Hepatic stellate cell (primary cell): Measurements from ENCODE around the gene MRFAP1L1.
A peak's percentile ranks its signal among the peaks of the same experiment; 100 is the strongest.
"Not testable (repeated sequence)": the region's sequence is repeated elsewhere in the genome, so short reads cannot be mapped to it uniquely, and the experiment has no call there.

ENCODE experiments used
- DNase-seq: peaks from one replicate; pipeline ENCODE4 v3.0.0; 2011; ENCODE audit warnings: low spot score

The MRFAP1L1 gene

DNA sequence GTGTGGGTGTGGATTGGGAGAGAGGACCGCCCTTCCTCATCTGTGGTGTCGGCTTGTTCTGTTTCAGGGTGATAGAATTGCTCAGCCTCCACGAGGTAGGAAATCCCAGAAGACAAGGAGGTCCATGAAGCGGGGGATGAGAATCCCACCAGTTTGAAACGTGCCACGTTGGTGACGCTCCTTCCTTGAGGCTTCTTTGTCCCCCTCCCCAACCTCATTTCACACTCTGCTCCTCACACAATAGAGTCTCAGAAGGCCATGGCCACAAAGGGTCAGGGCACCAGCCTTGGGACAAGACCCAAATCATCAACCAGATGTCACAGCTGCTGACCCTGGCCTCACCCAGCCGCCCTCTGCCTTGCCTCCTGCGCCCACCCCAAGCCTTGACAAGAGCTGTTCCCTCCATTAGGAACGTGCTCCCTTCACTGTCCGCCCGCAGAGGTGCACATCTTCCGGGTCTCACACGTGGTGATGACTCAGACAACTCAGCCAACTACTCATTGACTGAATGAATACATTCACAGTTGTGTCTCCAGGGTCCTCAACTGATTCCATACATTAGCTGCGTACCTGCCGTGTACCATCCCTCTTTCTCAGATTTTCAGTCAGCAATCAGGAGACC, 24.6 kb upstream of the MRFAP1L1 start:
- no peak for DNase-seq

- DNase-seq = no peak
Observed at GRCh38 chr4:6733358-6734164, 23.9 kb upstream of the MRFAP1L1 start.

DNA sequence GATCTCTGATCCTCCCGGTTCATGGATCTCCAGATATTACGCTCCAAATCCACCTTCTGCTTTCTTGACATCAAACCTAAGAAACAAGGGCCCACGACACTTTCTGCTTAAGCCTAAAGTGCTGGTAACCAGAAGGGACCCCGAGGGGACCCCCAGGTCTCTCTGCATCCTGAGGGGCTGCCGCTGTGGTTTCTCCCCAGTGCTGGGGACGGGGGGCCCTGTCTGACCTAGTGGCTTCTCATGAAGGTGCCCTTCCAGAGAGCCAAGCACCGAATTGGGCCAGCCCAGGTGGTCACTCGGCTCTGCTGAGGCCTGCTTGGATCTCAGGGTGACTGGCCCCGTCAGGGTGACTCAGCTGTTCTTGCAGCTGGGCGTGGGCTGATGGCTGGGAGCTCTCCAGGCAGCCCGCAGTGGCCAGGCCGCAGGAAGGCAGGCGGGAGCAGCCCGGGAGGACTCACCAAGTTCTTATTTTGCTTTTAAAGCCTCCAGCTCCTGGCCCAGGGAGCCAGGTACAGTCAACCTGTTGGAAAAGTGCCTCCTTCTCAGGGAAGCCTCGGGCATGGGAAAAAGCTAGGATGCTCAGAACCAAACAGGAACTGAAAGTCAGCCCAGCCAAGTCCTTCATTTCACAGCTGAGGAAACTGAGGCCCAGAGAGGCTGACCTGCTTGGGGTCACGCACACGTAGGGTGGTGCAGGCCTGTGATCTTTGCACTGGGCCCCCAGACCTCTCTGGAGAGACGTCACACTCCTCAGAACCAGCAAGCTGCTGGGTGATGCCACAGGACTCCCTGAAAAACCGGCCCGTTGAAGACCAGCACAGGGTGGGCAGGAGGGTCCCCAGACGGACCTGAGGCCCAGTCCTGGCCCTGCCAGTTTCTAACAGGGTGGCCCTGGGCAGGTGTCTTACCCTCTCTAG, 23.0 kb upstream of the MRFAP1L1 start:
- peak; percentile 83 for DNase-seq

GRCh38 chr4:6731780-6732179, 22.1 kb upstream of the MRFAP1L1 start:
- DNase-seq = no peak

GRCh38 chr4:6731318-6731675, 21.6 kb upstream of the MRFAP1L1 start:
- DNase-seq = no peak

- no peak for DNase-seq
Observed at GRCh38 chr4:6730603-6731317, 21.1 kb upstream of the MRFAP1L1 start.

- DNase-seq = no peak
Observed at GRCh38 chr4:6728320-6729029, 18.8 kb upstream of the MRFAP1L1 start.

DNA sequence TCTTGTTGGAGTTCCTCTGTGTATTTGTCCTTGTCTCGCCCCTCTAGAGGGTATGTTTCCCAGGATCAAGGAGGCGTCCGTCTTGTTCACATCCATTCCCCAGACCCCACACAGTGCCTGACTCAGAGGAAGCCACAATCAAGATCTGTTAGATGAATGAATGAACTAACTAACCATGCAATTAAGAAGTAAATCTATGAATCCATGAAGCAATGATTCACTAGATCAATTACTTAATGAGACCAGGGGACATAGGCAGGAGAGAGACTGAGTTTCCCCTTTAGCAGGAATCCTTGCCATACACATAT, 18.2 kb upstream of the MRFAP1L1 start:
- DNase-seq = no peak

DNA sequence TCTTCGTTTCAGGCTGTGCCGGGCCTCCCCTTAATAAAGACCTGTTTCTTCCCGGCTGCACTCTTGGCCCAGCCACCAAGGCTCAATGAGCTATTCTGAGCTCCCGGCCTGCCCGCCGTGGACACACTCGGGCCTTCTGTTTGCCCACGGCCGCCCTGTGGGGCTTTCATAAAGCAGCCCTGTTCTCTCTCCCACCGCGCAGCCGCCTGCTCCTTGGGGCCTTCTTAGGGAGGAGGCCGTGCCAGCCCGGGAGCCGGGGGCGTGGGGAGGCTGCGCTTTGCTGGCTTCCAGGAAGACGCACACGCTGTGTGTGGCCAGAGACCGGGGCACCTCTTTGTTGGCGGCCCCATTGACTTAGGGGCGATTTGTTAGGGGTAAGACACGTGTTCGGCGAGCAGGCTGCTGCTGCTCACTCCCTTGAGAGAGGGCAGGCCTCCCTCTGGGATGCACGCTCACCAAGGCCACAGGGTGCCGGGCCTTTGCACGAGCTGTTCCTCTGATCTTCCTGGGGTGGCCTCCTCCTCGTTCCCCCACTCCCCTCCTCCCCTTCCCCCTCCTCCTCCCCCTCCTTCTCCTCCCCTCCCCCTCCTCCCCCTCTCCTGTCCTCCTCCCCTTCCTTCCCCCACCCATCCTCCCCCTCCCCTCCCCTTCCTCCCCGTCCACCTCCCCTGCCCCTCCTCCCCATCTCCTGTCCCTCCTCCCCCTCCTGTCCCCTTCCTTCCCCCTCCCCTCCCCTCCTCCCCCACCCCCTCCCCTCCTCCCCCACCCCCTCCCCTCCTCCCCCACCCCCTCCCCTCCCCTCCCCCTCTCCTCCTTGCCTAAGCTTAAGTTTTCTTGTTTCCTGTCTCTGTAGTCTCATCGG, 17.6 kb upstream of the MRFAP1L1 start:
- no peak for DNase-seq

- DNase-seq = not testable (repeated sequence)
Observed at GRCh38 chr4:6725427-6725961, 15.8 kb upstream of the MRFAP1L1 start.

DNA sequence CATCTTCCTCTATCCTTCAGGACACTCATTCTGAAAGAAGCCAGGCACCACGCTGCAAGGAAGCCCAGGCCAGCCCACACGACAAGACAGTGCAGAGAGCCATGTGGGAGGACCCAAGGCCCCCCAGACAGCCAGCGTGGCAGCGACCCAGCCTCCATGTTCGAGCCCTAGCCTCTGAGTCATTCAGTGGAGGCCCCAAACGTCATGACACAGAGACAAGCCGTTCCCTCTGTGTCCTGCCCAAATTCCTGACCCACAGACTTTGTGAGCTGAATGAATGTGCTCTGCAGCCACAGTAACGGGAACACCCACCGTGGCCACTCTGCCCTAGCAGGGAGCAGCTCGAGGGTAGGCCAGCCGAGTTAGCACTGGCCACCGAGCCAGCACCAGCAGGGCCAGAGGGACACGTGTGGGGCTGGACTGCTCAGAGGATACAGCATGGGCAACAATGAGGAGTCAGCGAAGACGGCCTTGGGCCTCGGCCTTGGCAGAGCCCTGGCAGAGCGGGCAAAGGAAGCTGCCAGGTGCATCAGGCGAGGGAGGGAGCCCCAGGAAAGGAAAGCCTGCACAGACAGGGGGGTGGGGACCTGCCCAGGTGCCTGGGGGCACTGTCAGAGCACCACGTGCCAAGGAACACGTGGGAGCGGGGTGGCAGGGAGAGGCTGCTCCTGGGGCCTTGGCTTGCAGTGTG, 14.9 kb upstream of the MRFAP1L1 start:
- peak; percentile 73 for DNase-seq

- no peak for DNase-seq
Observed at GRCh38 chr4:6723851-6724250, 14.2 kb upstream of the MRFAP1L1 start.

- DNase-seq = no peak
Observed at GRCh38 chr4:6722891-6723290, 13.2 kb upstream of the MRFAP1L1 start.

- no peak for DNase-seq
Observed at GRCh38 chr4:6721121-6721520, 11.5 kb upstream of the MRFAP1L1 start.

DNA sequence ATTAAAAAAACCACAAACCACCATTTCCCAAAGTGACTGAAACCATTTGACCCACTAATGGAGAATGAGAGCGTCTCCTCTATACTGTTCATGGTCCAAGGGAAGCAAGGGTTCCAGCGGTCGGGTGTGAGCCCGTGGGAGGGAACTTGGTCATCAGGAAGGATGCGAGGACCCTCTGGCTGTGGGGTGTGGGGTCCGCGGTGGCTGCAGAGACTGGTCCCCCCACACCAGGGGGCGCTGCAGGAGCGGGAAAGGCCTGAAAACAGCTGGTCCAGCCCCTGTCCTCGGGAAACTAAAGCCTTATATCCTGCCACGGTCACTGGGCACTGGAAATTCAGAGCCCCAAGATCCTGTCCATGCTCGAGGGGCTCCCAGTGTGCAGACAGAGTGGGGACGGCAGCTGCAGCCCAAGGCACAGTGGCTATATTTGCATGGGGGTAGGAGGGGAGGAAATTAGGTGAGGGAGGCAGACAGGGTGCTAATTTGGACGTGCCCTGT, 10.6 kb upstream of the MRFAP1L1 start:
- DNase-seq = peak; percentile 95

DNA sequence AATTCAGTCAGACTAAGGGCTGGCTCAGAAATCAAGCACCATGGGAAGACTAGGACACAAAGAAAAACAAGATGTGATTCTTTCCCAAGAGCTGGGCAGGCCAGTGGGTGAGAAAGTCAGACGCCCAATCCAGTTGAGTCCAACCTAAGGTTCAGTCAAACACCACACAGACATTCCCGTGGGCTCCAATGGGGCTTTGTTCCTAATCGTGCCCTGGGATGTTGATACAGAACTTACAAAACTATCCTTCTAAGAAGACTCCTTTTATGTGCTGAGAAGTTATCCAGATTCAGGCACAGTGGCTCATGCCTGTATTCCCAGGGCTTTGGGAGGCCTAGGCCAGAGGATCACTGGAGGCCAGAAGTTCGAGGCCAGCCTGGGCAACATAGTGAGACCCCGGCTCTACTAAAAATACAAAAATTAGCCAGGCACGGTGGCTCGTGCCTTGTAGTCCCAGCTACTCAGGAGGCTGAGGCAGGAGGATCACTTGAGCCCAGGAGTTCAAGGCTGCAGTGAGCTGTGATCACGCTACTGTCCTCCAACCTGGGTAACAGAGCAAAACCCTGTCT, 10.0 kb upstream of the MRFAP1L1 start:
- no peak for DNase-seq

DNA sequence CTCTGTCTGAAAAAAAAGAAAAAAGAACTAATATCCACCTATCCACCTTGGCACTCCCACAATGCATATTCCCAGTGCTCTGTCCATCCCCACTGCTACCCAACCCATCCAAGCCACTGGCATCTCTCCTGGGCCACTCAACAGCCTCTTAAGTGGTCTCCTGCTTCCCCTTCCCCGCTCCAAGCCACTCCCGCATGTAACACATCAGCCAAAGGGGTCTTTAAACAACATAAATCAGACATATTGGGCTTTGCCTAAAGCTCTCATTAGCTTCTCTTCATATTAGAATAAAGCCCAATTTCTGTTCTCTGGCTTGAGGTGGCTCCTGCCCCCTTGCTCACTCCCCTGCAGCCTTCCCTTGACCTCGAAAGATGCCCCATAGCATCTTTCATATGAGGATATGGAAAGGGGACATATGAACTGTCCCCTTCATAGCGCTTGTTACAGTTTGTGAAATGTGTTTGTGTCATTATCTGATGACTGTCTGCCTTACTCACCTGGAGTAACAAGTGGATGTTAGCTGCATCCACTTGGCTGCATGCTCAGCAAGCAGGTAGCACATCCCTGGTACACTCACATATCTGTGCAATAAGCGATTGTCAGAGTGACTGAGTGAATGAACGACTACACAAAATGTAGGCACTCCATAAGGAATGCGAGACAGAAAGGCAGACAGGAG, 9.4 kb upstream of the MRFAP1L1 start:
- DNase-seq = no peak

DNA sequence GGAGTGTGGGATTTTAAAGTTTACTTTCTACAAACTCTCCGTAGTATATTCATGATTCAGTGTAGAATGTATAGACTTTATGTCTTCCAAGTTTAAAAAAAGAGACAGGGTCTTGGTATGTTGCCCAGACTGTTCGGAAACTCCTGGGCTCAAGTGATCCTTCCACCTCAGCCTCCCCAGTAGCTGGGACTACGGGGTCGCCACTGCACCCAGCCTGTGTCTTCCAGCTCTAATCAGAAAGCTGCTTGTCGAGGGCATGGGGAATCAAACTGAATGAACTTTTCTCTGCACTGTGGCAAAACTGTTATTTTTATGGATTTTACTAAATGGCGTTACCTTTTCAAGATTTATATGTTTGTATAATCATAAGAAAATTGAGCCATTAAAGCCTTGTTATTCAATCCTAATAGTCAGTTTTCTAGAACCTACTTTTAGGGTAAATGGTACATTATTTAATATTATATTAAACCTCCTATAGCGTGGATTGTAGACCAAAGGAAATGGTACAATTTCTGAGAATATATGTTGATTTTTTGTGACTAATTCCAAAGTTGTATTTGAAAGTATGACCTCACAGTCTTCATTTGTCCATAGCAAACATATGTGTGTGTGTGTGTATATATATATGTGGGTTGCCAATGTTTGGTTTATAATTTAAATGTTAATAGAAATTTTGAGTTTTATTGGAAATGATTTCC, 7.4 kb upstream of the MRFAP1L1 start:
- no peak for DNase-seq
